H1 (cell line): ENCODE results near the gene KIR2DL1. TPM values are rescaled to one million over a fixed set of nuclear protein-coding genes. Genes with fewer than 3 reads are reported as not detected.
"Not testable (repeated sequence)": the region's sequence is repeated elsewhere in the genome, so short reads cannot be mapped to it uniquely, and the experiment has no call there.

Source experiments
- CTCF ChIA-PET: fragments of 300-600 bp; sonication (Branson Sonifier 250); formaldehyde crosslinking; loops from one replicate; lab custom pipeline; 2021; ENCODE audit not compliant: partially characterized antibody; lab: Charles Lee
- POLR2A ChIA-PET: fragments of 300-600 bp; sonication (Branson Sonifier 250); formaldehyde crosslinking; loops from one replicate; lab custom pipeline; 2021; ENCODE audit warnings: inconsistent platforms; ENCODE audit not compliant: partially characterized antibody; lab: Charles Lee
- DNase-seq, 2 experiments: peaks; one replicate each; pipeline versions ENCODE4 v3.0.0 to v3.0.0-alpha.2; 2010 to 2022; ENCODE audit warnings: low spot score in 2 of 2, low read depth in 1 of 2, mixed read lengths in 1 of 2
- FAIRE-seq: peaks from 2 replicates; lab custom pipeline; 2011; peaks lifted over from hg19 to GRCh38; lab: Jason Lieb, UNC
- H2AFZ ChIP-seq: 2 replicates; pipeline ENCODE4 v1.8.1; 2012; ENCODE audit warnings: low read length, inconsistent platforms
- H2AK5ac ChIP-seq: 2 replicates; pipeline ENCODE4 v1.6.1; 2013; ENCODE audit warnings: low read depth, low read length
- H2BK120ac ChIP-seq: replicated peaks from 2 replicates; pipeline ENCODE3; 2013; ENCODE audit warnings: low read depth, low read length, inconsistent platforms
- H2BK12ac ChIP-seq: 2 replicates; pipeline ENCODE4 v1.6.1; 2013; ENCODE audit warnings: low read depth, low read length
- H2BK15ac ChIP-seq: 2 replicates; pipeline ENCODE4 v1.6.1; 2013; ENCODE audit warnings: low read length
- H2BK20ac ChIP-seq: 2 replicates; pipeline ENCODE4 v1.6.1; 2013; ENCODE audit warnings: low read length
- H2BK5ac ChIP-seq: 2 replicates; pipeline ENCODE4 v1.6.1; 2013; ENCODE audit warnings: low read depth, low read length
- H3K14ac ChIP-seq: 2 replicates; pipeline ENCODE4 v1.6.1; 2013; ENCODE audit warnings: inconsistent platforms; ENCODE audit not compliant: insufficient read length
- H3K18ac ChIP-seq: 2 replicates; pipeline ENCODE4 v1.6.1; 2013; ENCODE audit warnings: low read length; ENCODE audit errors: extremely low read depth
- H3K23ac ChIP-seq: 2 replicates; pipeline ENCODE4 v1.6.1; 2013; ENCODE audit warnings: inconsistent platforms; ENCODE audit not compliant: insufficient read length
- H3K23me2 ChIP-seq: 2 replicates; pipeline ENCODE4 v1.6.1; 2013; ENCODE audit warnings: low read depth, low read length
- H3K27ac ChIP-seq: 2 replicates; pipeline ENCODE4 v1.6.1; 2011; ENCODE audit warnings: low read depth, low read length, inconsistent platforms
- H3K27me3 ChIP-seq, 4 experiments: replicated peaks in 1 of 4; 1 replicate in 1 of 4; 2 replicates in 3 of 4; pipeline versions ENCODE4 v1.6.1 to v1.8.1; 2011 to 2013; ENCODE audit warnings: low read length in 3 of 4, mild to moderate bottlenecking in 3 of 4, inconsistent platforms in 2 of 4, mixed read lengths in 2 of 4, moderate library complexity in 1 of 4; ENCODE audit not compliant: control insufficient read depth in 3 of 4, insufficient read depth in 3 of 4; ENCODE audit errors: extremely low read depth in 1 of 4
- H3K36me3 ChIP-seq, 4 experiments: 2 replicates each; pipeline versions ENCODE4 v1.6.1 to v1.8.1; 2011 to 2013; ENCODE audit warnings: mild to moderate bottlenecking in 4 of 4, low read length in 3 of 4, moderate library complexity in 2 of 4, control low read depth in 1 of 4, inconsistent platforms in 1 of 4; ENCODE audit not compliant: insufficient read depth in 4 of 4, control insufficient read depth in 2 of 4
- H3K4ac ChIP-seq: replicated peaks from 2 replicates; pipeline ENCODE3; 2013; ENCODE audit warnings: low read length, low read depth, mixed read lengths, inconsistent platforms; ENCODE audit not compliant: insufficient read length
- H3K4me1 ChIP-seq, 4 experiments: replicated peaks in 1 of 4; 1 replicate in 1 of 4; 2 replicates in 3 of 4; pipeline versions ENCODE4 v1.6.1 to v1.8.1; 2011 to 2013; ENCODE audit warnings: low read length in 3 of 4, inconsistent platforms in 2 of 4, mixed read lengths in 1 of 4; ENCODE audit not compliant: insufficient read depth in 4 of 4, control insufficient read depth in 3 of 4
- H3K4me2 ChIP-seq, 2 experiments: 2 replicates each; pipeline versions ENCODE4 v1.6.1 to v1.8.1; 2011 to 2013; ENCODE audit warnings: low read depth in 2 of 2, low read length in 2 of 2, control low read depth in 1 of 2, inconsistent platforms in 1 of 2, mild to moderate bottlenecking in 1 of 2; ENCODE audit not compliant: insufficient read depth in 1 of 2
- H3K4me3 ChIP-seq, 4 experiments: fragments of 200-600, 300-600 bp in 1 of 4; sonication (generic), shearing (Covaris generic), sonication (Bioruptor Twin) in 1 of 4; 2 replicates each; pipeline versions ENCODE4 v1.5.1 to v1.8.1; 2011 to 2016; ENCODE audit warnings: low read length in 4 of 4, low read depth in 3 of 4, control low read depth in 2 of 4, inconsistent platforms in 2 of 4, mild to moderate bottlenecking in 2 of 4, mixed read lengths in 1 of 4, moderate library complexity in 1 of 4; ENCODE audit not compliant: insufficient read depth in 2 of 4; ENCODE audit errors: extremely low read depth in 1 of 4
- H3K56ac ChIP-seq: replicated peaks from 2 replicates; pipeline ENCODE3; 2013; ENCODE audit warnings: low read depth, mild to moderate bottlenecking, mixed read lengths, low read length, inconsistent platforms; ENCODE audit not compliant: insufficient read length
- H3K79me1 ChIP-seq: 2 replicates; pipeline ENCODE4 v1.6.1; 2013; ENCODE audit warnings: low read depth, low read length, control low read depth
- H3K79me2 ChIP-seq, 2 experiments: 2 replicates each; pipeline versions ENCODE4 v1.6.1 to v1.8.1; 2012 to 2013; ENCODE audit warnings: low read length in 2 of 2, mild to moderate bottlenecking in 2 of 2, inconsistent platforms in 1 of 2; ENCODE audit not compliant: insufficient read depth in 2 of 2, control insufficient read depth in 1 of 2
- H3K9ac ChIP-seq, 4 experiments: replicated peaks in 1 of 4; 1 replicate in 1 of 4; 2 replicates in 3 of 4; pipeline versions ENCODE4 v1.6.1 to v1.8.1; 2011 to 2013; ENCODE audit warnings: low read depth in 3 of 4, low read length in 3 of 4, control low read depth in 2 of 4, mild to moderate bottlenecking in 2 of 4, moderate library complexity in 2 of 4, inconsistent platforms in 1 of 4; ENCODE audit errors: extremely low read depth in 1 of 4
- H3K9me3 ChIP-seq, 2 experiments: 2 replicates each; pipeline versions ENCODE4 v1.6.1 to v1.8.1; 2012 to 2013; ENCODE audit warnings: mild to moderate bottlenecking in 2 of 2, moderate library complexity in 2 of 2, control low read depth in 1 of 2, inconsistent platforms in 1 of 2, low read depth in 1 of 2, low read length in 1 of 2, mixed read lengths in 1 of 2; ENCODE audit not compliant: insufficient read depth in 2 of 2
- H4K20me1 ChIP-seq, 2 experiments: replicated peaks in 1 of 2; 2 replicates each; pipeline versions ENCODE3 to v1.8.1; 2011 to 2013; ENCODE audit warnings: inconsistent platforms in 2 of 2, low read length in 2 of 2, mild to moderate bottlenecking in 1 of 2; ENCODE audit not compliant: insufficient read depth in 2 of 2, control insufficient read depth in 1 of 2
- H4K5ac ChIP-seq: 2 replicates; pipeline ENCODE4 v1.6.1; 2013; ENCODE audit warnings: low read length, low read depth, mixed read lengths, inconsistent platforms; ENCODE audit not compliant: insufficient read length
- H4K8ac ChIP-seq: 2 replicates; pipeline ENCODE4 v1.8.0; 2013; ENCODE audit warnings: mild to moderate bottlenecking, moderate library complexity, low read length, inconsistent platforms; ENCODE audit not compliant: insufficient read depth; ENCODE audit errors: extremely low read depth
- H4K91ac ChIP-seq: replicated peaks from 2 replicates; pipeline ENCODE3; 2013; ENCODE audit warnings: low read length, mixed read lengths, inconsistent platforms; ENCODE audit not compliant: insufficient read length
- WGBS, 2 experiments: shearing (Covaris generic) in 1 of 2; methylation state at CpG; one replicate each; pipeline versions ENCODE4 v1.1.6 to v1.1.7; 2013 to 2015; ENCODE audit warnings: low lambda C conversion rate in 2 of 2, mixed read lengths in 2 of 2, inconsistent platforms in 1 of 2, low coverage in 1 of 2, missing lambda C conversion rate in 1 of 2; ENCODE audit not compliant: insufficient replicate concordance in 2 of 2, insufficient coverage in 1 of 2, insufficient read length in 1 of 2; ENCODE audit errors: extremely low coverage in 1 of 2, missing lambda C conversion rate in 1 of 2; 5-methylcytosine and 5-hydroxymethylcytosine counted together
- polyA plus RNA-seq, 7 experiments: library from polyadenylated mRNA; depleted of rRNA in 3 of 7; stranded (reverse) in 5 of 7; unstranded in 2 of 7; fragments of >200 nt in 5 of 7; fragments of 200-250 nt in 2 of 7; gene quantifications; 1 replicate in 5 of 7; 2 replicates in 1 of 7; 4 replicates in 1 of 7; pipeline versions ENCODE4 v1.2.1 to v1.2.3, GENCODE V29; 2011 to 2013; ENCODE audit warnings: missing spikeins in 2 of 7, mixed read lengths in 2 of 7
- total RNA-seq: library from RNA; stranded (reverse); fragmentation: NEBNext Ultra II Directional; extraction: Animal tissue kit (Norgen Biotek cat#: 25700); gene quantifications from 2 replicates; pipeline ENCODE4 v1.2.1, GENCODE V29; 2021

KIR2DL1 gene
- total and polyA plus RNA-seq, 2 of the 8 experiments (the other 6 are each of a cell fraction or from before 2014, with no cell fraction given), result not detected

DNA sequence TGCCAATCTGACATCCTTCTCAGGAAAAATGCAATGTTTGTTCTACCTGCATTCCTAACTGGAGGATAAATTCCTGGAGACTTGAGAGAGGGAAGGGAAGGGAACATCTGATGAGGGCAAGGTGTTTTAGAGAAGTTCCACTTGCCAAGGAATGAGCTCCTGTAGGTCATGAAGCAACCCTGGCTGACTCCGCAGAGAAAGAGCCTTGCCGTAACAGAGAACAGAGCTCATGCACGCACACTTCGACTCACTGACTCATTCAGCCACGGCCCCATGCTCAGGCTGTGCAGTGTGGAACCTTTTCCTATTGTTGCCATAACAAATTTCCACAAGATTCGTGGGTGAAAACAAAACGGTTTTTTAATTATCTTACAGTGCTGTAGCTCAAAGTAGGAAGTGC, 9.3 kb downstream of the KIR2DL1 start:
- H3K79me2 ChIP-seq, POLR2A ChIA-PET, H3K56ac ChIP-seq, H3K27ac ChIP-seq, H3K4ac ChIP-seq, H3K14ac ChIP-seq, H4K5ac ChIP-seq, H3K9ac ChIP-seq, H4K8ac ChIP-seq, CTCF ChIA-PET, H2AFZ ChIP-seq, H2BK20ac ChIP-seq, H2BK5ac ChIP-seq, FAIRE-seq, H2BK120ac ChIP-seq, DNase-seq, H4K91ac ChIP-seq, H2BK12ac ChIP-seq, H3K4me3 ChIP-seq, H3K79me1 ChIP-seq, H3K23ac ChIP-seq, H3K23me2 ChIP-seq, H2AK5ac ChIP-seq, H4K20me1 ChIP-seq, H3K36me3 ChIP-seq, H3K4me2 ChIP-seq, H3K18ac ChIP-seq, H2BK15ac ChIP-seq, H3K27me3 ChIP-seq, H3K4me1 ChIP-seq: not testable (repeated sequence)
- 84% methylated on average over 7 of the region's 7 CpGs; no CpG with 5 or more reads in 1 of the 2 experiments for WGBS, 2 experiments
- H3K9me3 ChIP-seq, result peaks cover 19 to 47% of the 10 kb centered on the region in 2 experiments; a peak in 3 of 4 replicates

DNA sequence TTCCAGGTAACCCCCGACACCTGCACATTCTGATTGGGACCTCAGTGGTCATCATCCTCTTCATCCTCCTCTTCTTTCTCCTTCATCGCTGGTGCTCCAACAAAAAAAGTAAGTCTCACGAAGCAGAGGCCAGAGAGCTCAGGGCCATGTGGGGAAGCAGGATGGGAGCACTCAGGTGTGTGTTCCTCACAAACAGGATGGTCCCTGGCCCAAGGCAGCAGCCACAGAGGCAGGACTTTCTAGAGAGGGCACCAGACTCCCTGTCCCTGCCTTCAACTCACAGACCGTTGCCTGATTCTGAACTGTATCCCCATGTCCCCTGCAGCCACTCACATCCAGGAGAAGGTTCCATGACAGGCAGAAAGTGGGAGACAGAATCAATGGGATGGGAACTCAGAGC, 13.3 kb downstream of the KIR2DL1 start:
- POLR2A ChIA-PET, result not testable (repeated sequence)

More for the DNA sequence above, 13.3 kb downstream of the KIR2DL1 start:
- H2AFZ ChIP-seq, H4K8ac ChIP-seq, H3K4me3 ChIP-seq, FAIRE-seq, H4K91ac ChIP-seq, H3K4me1 ChIP-seq, H2AK5ac ChIP-seq, H2BK12ac ChIP-seq, H4K5ac ChIP-seq, H3K23ac ChIP-seq, H3K18ac ChIP-seq, DNase-seq, H3K27me3 ChIP-seq, H3K79me1 ChIP-seq, CTCF ChIA-PET, H3K14ac ChIP-seq, H3K36me3 ChIP-seq, H3K4ac ChIP-seq, H2BK20ac ChIP-seq, H2BK120ac ChIP-seq, H3K79me2 ChIP-seq, H3K4me2 ChIP-seq, H3K23me2 ChIP-seq, H2BK5ac ChIP-seq, H2BK15ac ChIP-seq, H3K9ac ChIP-seq, H3K27ac ChIP-seq, H4K20me1 ChIP-seq, H3K56ac ChIP-seq: not testable (repeated sequence)
- WGBS, 2 experiments, result 72% methylated on average over 4 of the region's 4 CpGs; no CpG with 5 or more reads in 1 of the 2 experiments
- H3K9me3 ChIP-seq, result peaks cover 31 to 56% of the 10 kb centered on the region in 2 experiments
